Mammary epithelial cell (primary cell): ENCODE data around the gene SLC30A9.

Source experiments
- EZH2 ChIP-seq: IDR thresholded peaks from 2 replicates; pipeline ENCODE4 v1.6.1; 2012; ENCODE audit warnings: low read length, inconsistent platforms, borderline replicate concordance
- TF ChIP-seq, protein P1 (sequence below), 2 donors: IDR thresholded peaks in 1 of 2; conservative IDR thresholded peaks in 1 of 2; 2 replicates each; pipeline ENCODE4 v1.5.1; 2011 to 2012; ENCODE audit warnings: inconsistent platforms in 2 of 2, low read length in 2 of 2, mild to moderate bottlenecking in 2 of 2, control low read depth in 1 of 2, low read depth in 1 of 2; ENCODE audit not compliant: insufficient read depth in 1 of 2; ENCODE audit errors: extremely low read depth in 1 of 2

- TF ChIP-seq, protein P1, sequence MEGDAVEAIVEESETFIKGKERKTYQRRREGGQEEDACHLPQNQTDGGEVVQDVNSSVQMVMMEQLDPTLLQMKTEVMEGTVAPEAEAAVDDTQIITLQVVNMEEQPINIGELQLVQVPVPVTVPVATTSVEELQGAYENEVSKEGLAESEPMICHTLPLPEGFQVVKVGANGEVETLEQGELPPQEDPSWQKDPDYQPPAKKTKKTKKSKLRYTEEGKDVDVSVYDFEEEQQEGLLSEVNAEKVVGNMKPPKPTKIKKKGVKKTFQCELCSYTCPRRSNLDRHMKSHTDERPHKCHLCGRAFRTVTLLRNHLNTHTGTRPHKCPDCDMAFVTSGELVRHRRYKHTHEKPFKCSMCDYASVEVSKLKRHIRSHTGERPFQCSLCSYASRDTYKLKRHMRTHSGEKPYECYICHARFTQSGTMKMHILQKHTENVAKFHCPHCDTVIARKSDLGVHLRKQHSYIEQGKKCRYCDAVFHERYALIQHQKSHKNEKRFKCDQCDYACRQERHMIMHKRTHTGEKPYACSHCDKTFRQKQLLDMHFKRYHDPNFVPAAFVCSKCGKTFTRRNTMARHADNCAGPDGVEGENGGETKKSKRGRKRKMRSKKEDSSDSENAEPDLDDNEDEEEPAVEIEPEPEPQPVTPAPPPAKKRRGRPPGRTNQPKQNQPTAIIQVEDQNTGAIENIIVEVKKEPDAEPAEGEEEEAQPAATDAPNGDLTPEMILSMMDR (conservative IDR thresholded peaks at IDR 0.05 in 1 of 2, IDR thresholded peaks at IDR 0.05 in 1 of 2; ENCODE audit: extremely low read depth in 1 of 2, insufficient read depth in 1 of 2, low read depth in 1 of 2, low read length in 2 of 2): no peak
- TF ChIP-seq EZH2: no peak
These were observed 22.9 kb upstream of the SLC30A9 start for GRCh38 chr4:41967392-41967791.
